ENCODE data around the gene LEFTY1.

GRCh38 chr1:225881081-225881958, 7.6 kb downstream of the LEFTY1 start:
- TF ChIP-seq TAF1 (IDR thresholded peaks at IDR 0.05; ENCODE audit: low read depth) = no peak
- TF ChIP-seq RAD21 (IDR thresholded peaks at IDR 0.05; ENCODE audit: low read depth) = no peak
- TF ChIP-seq TCF12 (IDR thresholded peaks at IDR 0.05; ENCODE audit: low read depth) = no peak
- no peak for TF ChIP-seq MAX (IDR thresholded peaks at IDR 0.05)
- TF ChIP-seq ZBTB7A (IDR thresholded peaks at IDR 0.05; ENCODE audit: low read depth) = no peak
- no peak for TF ChIP-seq EP300 (IDR thresholded peaks at IDR 0.05; ENCODE audit: borderline replicate concordance)

All from Ishikawa (cell line).